Peyer's patch (tissue), 4 donors: Measurements from ENCODE around the gene PANX3.

Source experiments
- POLR2A ChIP-seq, 2 donors: fragments of 450-650 bp; IDR thresholded peaks; one replicate each; pipeline ENCODE4 v1.5.1; 2017; ENCODE audit warnings: antibody characterized with exemption in 2 of 2, mild to moderate bottlenecking in 2 of 2, moderate library complexity in 2 of 2
- TF ChIP-seq, protein P1 (sequence below), 6 experiments: fragments of 450-650 bp in 4 of 6; fragments of 200-600 bp in 2 of 6; sonication (generic) in 1 of 6; IDR thresholded peaks; one replicate each; pipeline ENCODE4 v1.5.1; 2017 to 2019; ENCODE audit warnings: antibody characterized with exemption in 6 of 6, mild to moderate bottlenecking in 3 of 6, moderate library complexity in 1 of 6

DNA sequence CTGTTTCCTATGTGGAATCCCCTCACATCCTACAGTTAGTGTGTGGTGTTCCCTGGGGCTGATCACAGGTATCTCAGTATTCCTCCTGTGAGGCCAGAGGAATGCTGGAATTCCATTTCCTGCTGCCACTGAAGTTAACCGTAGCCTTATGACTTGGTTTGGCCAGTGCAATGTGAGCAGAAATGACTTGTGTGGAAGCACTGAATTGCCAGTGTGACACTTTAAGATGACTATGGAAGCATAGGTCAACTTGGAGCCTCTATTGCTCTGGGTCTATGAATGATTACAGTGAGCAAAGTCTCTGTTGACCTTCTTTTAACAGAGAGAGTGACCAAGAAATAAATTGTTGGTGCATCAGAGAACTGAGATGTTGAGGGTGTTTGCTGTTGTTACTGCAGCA is 28.0 kb downstream of the PANX3 start:
- TF ChIP-seq, protein P1, sequence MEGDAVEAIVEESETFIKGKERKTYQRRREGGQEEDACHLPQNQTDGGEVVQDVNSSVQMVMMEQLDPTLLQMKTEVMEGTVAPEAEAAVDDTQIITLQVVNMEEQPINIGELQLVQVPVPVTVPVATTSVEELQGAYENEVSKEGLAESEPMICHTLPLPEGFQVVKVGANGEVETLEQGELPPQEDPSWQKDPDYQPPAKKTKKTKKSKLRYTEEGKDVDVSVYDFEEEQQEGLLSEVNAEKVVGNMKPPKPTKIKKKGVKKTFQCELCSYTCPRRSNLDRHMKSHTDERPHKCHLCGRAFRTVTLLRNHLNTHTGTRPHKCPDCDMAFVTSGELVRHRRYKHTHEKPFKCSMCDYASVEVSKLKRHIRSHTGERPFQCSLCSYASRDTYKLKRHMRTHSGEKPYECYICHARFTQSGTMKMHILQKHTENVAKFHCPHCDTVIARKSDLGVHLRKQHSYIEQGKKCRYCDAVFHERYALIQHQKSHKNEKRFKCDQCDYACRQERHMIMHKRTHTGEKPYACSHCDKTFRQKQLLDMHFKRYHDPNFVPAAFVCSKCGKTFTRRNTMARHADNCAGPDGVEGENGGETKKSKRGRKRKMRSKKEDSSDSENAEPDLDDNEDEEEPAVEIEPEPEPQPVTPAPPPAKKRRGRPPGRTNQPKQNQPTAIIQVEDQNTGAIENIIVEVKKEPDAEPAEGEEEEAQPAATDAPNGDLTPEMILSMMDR (IDR thresholded peaks at IDR 0.05), result no peak
- no peak for TF ChIP-seq POLR2A (IDR thresholded peaks at IDR 0.05)
